ENCODE data around the gene NFASC. TPM values are rescaled to one million over a fixed set of nuclear protein-coding genes. Genes with fewer than 3 reads are reported as not detected.

The NFASC gene
- total RNA-seq, 1 donor from 2014 or later, result 3.8 TPM

- Mint-ChIP-seq H3K4me1 (ENCODE audit: unreplicated experiment) (peaks cover 4% of the 10 kb centered on the region), H3K4me3 (ENCODE audit: unreplicated experiment) (no peak overlapping the region), H3K27me3 (ENCODE audit: unreplicated experiment) (peaks cover 1% of the 10 kb centered on the region), H3K36me3 (ENCODE audit: low read depth, unreplicated experiment) (no peaks in the 10 kb centered on the region), H3K9me3 (ENCODE audit: unreplicated experiment) (no peaks in the 10 kb centered on the region), H3K27ac (ENCODE audit: unreplicated experiment) (no peak overlapping the region)
- no peak for DNase-seq (ENCODE audit: low spot score)
- TF ChIP-seq CTCF (IDR thresholded peaks at IDR 0.05; ENCODE audit: unreplicated experiment), result no peak
Measured at GRCh38 chr1:204835737-204836136, 34.9 kb upstream of the NFASC start.

- DNase-seq (ENCODE audit: low spot score), result no peak
- Mint-ChIP-seq H3K4me1 (ENCODE audit: unreplicated experiment) (peaks cover 4% of the 10 kb centered on the region), H3K4me3 (ENCODE audit: unreplicated experiment) (no peak overlapping the region), H3K27ac (ENCODE audit: unreplicated experiment) (no peak overlapping the region), H3K36me3 (ENCODE audit: low read depth, unreplicated experiment) (no peaks in the 10 kb centered on the region), H3K27me3 (ENCODE audit: unreplicated experiment) (peaks cover 1% of the 10 kb centered on the region), H3K9me3 (ENCODE audit: unreplicated experiment) (no peaks in the 10 kb centered on the region)
- no peak for TF ChIP-seq CTCF (IDR thresholded peaks at IDR 0.05; ENCODE audit: unreplicated experiment)
Measured at GRCh38 chr1:204836856-204837255, 33.8 kb upstream of the NFASC start.

GRCh38 chr1:204837440-204838084 is 33.1 kb upstream of the NFASC start:
- Mint-ChIP-seq H3K4me1 (ENCODE audit: unreplicated experiment) (peaks cover 4% of the 10 kb centered on the region), H3K36me3 (ENCODE audit: low read depth, unreplicated experiment) (no peaks in the 10 kb centered on the region), H3K9me3 (ENCODE audit: unreplicated experiment) (no peaks in the 10 kb centered on the region), H3K27me3 (ENCODE audit: unreplicated experiment) (peaks cover 1% of the 10 kb centered on the region), H3K4me3 (ENCODE audit: unreplicated experiment) (no peak overlapping the region), H3K27ac (ENCODE audit: unreplicated experiment) (no peak overlapping the region)
- peak; percentile 70 for DNase-seq (ENCODE audit: low spot score)
- no peak for TF ChIP-seq CTCF (IDR thresholded peaks at IDR 0.05; ENCODE audit: unreplicated experiment)

- Mint-ChIP-seq H3K4me1 (ENCODE audit: unreplicated experiment) (no peaks in the 10 kb centered on the region), H3K27me3 (ENCODE audit: unreplicated experiment) (peaks cover 1% of the 10 kb centered on the region), H3K4me3 (ENCODE audit: unreplicated experiment) (no peak overlapping the region), H3K27ac (ENCODE audit: unreplicated experiment) (no peak overlapping the region), H3K9me3 (ENCODE audit: unreplicated experiment) (no peaks in the 10 kb centered on the region), H3K36me3 (ENCODE audit: low read depth, unreplicated experiment) (no peaks in the 10 kb centered on the region)
- no peak for DNase-seq (ENCODE audit: low spot score)
- TF ChIP-seq CTCF (IDR thresholded peaks at IDR 0.05; ENCODE audit: unreplicated experiment), result no peak
Measured at GRCh38 chr1:204841316-204841715, 29.3 kb upstream of the NFASC start.

GRCh38 chr1:204841798-204842197 is 28.9 kb upstream of the NFASC start:
- no peak for TF ChIP-seq CTCF (IDR thresholded peaks at IDR 0.05; ENCODE audit: unreplicated experiment)
- Mint-ChIP-seq H3K4me1 (ENCODE audit: unreplicated experiment) (no peaks in the 10 kb centered on the region), H3K27ac (ENCODE audit: unreplicated experiment) (no peak overlapping the region), H3K9me3 (ENCODE audit: unreplicated experiment) (no peaks in the 10 kb centered on the region), H3K27me3 (ENCODE audit: unreplicated experiment) (peaks cover 3% of the 10 kb centered on the region), H3K4me3 (ENCODE audit: unreplicated experiment) (no peak overlapping the region), H3K36me3 (ENCODE audit: low read depth, unreplicated experiment) (no peaks in the 10 kb centered on the region)
- no peak for DNase-seq (ENCODE audit: low spot score)

All from endothelial cell (in vitro differentiated cells).